GM12878 (cell line): Measurements from ENCODE around the gene GDI2. TPM values are rescaled to one million over a fixed set of nuclear protein-coding genes. Genes with fewer than 3 reads are reported as not detected.

Experiments
- ATAC-seq: fragments of 200-7000 bp; cut with Tn5 transposase; 3 replicates; pipeline ENCODE4 v1.9.1; 2020; ENCODE audit warnings: mild to moderate bottlenecking, moderate library complexity
- BruUV-seq: library from RNA; stranded (reverse); fragments of 400-500 nt; replicated peaks from 2 replicates; lab custom pipeline; 2021; lab: Mats Ljungman, UMichigan
- CTCF ChIA-PET: fragments of 300-600 bp; sonication (Branson Sonifier 250); formaldehyde crosslinking; extraction: SDS; loops from one replicate; lab custom pipeline; 2021; ENCODE audit warnings: inconsistent platforms; lab: Yijun Ruan, JAX
- POLR2A ChIA-PET: fragments of 350-600 bp; formaldehyde crosslinking; extraction: SDS; loops from one replicate; lab custom pipeline; 2021; ENCODE audit warnings: inconsistent platforms; lab: Charles Lee
- RAD21 ChIA-PET: fragments of 300-600 bp; sonication (Branson Sonifier 250); formaldehyde crosslinking; loops from one replicate; lab custom pipeline; 2023; ENCODE audit warnings: antibody characterized with exemption; ENCODE audit not compliant: unreplicated experiment; lab: Charles Lee
- SMC1A ChIA-PET: fragments of 300-600 bp; sonication (Branson Sonifier 250); formaldehyde crosslinking; loops from one replicate; lab custom pipeline; 2023; ENCODE audit not compliant: unreplicated experiment, uncharacterized antibody; lab: Charles Lee
- DNase-seq: peaks from one replicate; pipeline ENCODE4 v3.0.0-alpha.2; 2011; ENCODE audit warnings: low read depth, low spot score
- FAIRE-seq: peaks from 3 replicates; lab custom pipeline; 2011; peaks lifted over from hg19 to GRCh38; lab: Jason Lieb, UNC
- H2AFZ ChIP-seq: 2 replicates; pipeline ENCODE4 v1.6.0; 2011; ENCODE audit warnings: low read depth, low read length, control low read depth; ENCODE audit not compliant: control insufficient read depth
- H3K27ac ChIP-seq: 2 replicates; pipeline ENCODE4 v1.5.1; 2011; ENCODE audit warnings: control low read depth; ENCODE audit not compliant: control insufficient read depth, insufficient read depth
- H3K27me3 ChIP-seq, 2 experiments: replicated peaks in 1 of 2; 2 replicates each; pipeline versions ENCODE4 v1.6.0 to v1.6.1; 2011; ENCODE audit warnings: low read length in 1 of 2; ENCODE audit not compliant: control insufficient read depth in 2 of 2, insufficient read depth in 2 of 2
- H3K36me3 ChIP-seq, 2 experiments: 2 replicates each; pipeline ENCODE4 v1.5.1; 2011; ENCODE audit warnings: low read length in 1 of 2; ENCODE audit not compliant: control insufficient read depth in 2 of 2, insufficient read depth in 2 of 2
- H3K4me1 ChIP-seq: 2 replicates; pipeline ENCODE4 v1.6.1; 2011; ENCODE audit warnings: mild to moderate bottlenecking, low read length, moderate library complexity, mixed read lengths; ENCODE audit not compliant: control insufficient read depth, insufficient read depth
- H3K4me2 ChIP-seq: 2 replicates; pipeline ENCODE4 v1.6.0; 2011; ENCODE audit warnings: control low read depth; ENCODE audit not compliant: control insufficient read depth, insufficient read depth
- H3K4me3 ChIP-seq: fragments of 200-600 bp; sonication (generic); 2 replicates; pipeline ENCODE4 v1.5.1; 2016
- H3K79me2 ChIP-seq: 2 replicates; pipeline ENCODE4 v1.6.0; 2011; ENCODE audit warnings: low read length; ENCODE audit not compliant: control insufficient read depth, insufficient read depth
- H3K9ac ChIP-seq: 2 replicates; pipeline ENCODE4 v1.8.0; 2011; ENCODE audit warnings: low read length, control low read depth, mixed read lengths; ENCODE audit not compliant: control insufficient read depth, insufficient read depth
- H3K9me3 ChIP-seq: replicated peaks from 3 replicates; pipeline ENCODE4 v1.5.1; 2011; ENCODE audit warnings: mild to moderate bottlenecking, low read length; ENCODE audit not compliant: control insufficient read depth, insufficient read depth
- H4K20me1 ChIP-seq: 2 replicates; pipeline ENCODE4 v1.6.0; 2011; ENCODE audit not compliant: control insufficient read depth, insufficient read depth
- CHD1 ChIP-seq: IDR thresholded peaks from 2 replicates; pipeline ENCODE4 v1.6.1; 2012; ENCODE audit warnings: low read depth, low read length, improper control_type of control experiment
- ETV6 ChIP-seq, 2 experiments: fragments of 450-650 bp in 1 of 2; IDR thresholded peaks in 1 of 2; conservative IDR thresholded peaks in 1 of 2; 2 replicates each; pipeline ENCODE4 v1.6.1; 2014; ENCODE audit warnings: antibody characterized with exemption in 1 of 2, borderline replicate concordance in 1 of 2, low read depth in 1 of 2, mild to moderate bottlenecking in 1 of 2, moderate library complexity in 1 of 2
- IRF3 ChIP-seq: fragments of 450-650 bp; IDR thresholded peaks from 2 replicates; pipeline ENCODE4 v1.6.1; 2014; ENCODE audit warnings: mild to moderate bottlenecking
- MXI1 ChIP-seq: fragments of 150-350 bp; IDR thresholded peaks from 2 replicates; pipeline ENCODE4 v1.6.1; 2011; ENCODE audit warnings: low read depth, mild to moderate bottlenecking, inconsistent platforms, low read length, improper control_type of control experiment
- POLR2AphosphoS5 ChIP-seq: IDR thresholded peaks from 2 replicates; pipeline ENCODE4 v1.6.1; 2011; ENCODE audit warnings: mild to moderate bottlenecking, low read length, inconsistent platforms
- ZNF622 ChIP-seq: fragments of 450-650 bp; IDR thresholded peaks from 2 replicates; pipeline ENCODE4 v1.6.1; 2017; ENCODE audit warnings: mild to moderate bottlenecking, inconsistent platforms
- WGBS: methylation state at CpG from one replicate; pipeline ENCODE4 v1.1.6; 2016; ENCODE audit warnings: low lambda C conversion rate; ENCODE audit not compliant: insufficient replicate concordance, insufficient coverage; ENCODE audit errors: missing lambda C conversion rate; 5-methylcytosine and 5-hydroxymethylcytosine counted together
- in situ Hi-C: fragments of 300-500 bp; cut with MboI; formaldehyde crosslinking; loops from 9 replicates; pipeline ENCODE4 v1.14.3; 2018; ENCODE audit warnings: mixed read lengths
- intact Hi-C: fragments of 100-400 bp; cut with micrococcal nuclease; formaldehyde crosslinking; loops from one replicate; pipeline ENCODE4 v1.14.2; 2022; ENCODE audit not compliant: unreplicated experiment
- polyA plus RNA-seq, 11 experiments: library from polyadenylated mRNA; depleted of rRNA in 4 of 11; unstranded in 6 of 11; stranded (reverse) in 5 of 11; fragments of >200 nt; fragmentation: Nextera tagmentation in 4 of 11; fragmentation: Illumina TruSeq in 1 of 11; extraction: Ambion mirVana in 4 of 11; extraction: Trizol in 1 of 11; gene quantifications; 1 replicate in 1 of 11; 2 replicates in 10 of 11; pipeline versions ENCODE4 v1.2.1 to v1.2.3, GENCODE V29; 2011 to 2016; ENCODE audit warnings: inconsistent platforms in 2 of 11, missing spikeins in 2 of 11, low read depth in 1 of 11
- total RNA-seq, 4 experiments: library from RNA; depleted of rRNA in 3 of 4; stranded (reverse); fragments of >200 nt in 3 of 4; fragmentation: Illumina TruSeq in 1 of 4; extraction: Trizol in 1 of 4; gene quantifications; 2 replicates each; pipeline versions ENCODE4 v1.2.1 to v1.2.3, GENCODE V29; 2013 to 2021

Gene GDI2
- total and polyA plus RNA-seq, 10 of the 15 experiments (the other 5 are each of a cell fraction or from before 2014, with no cell fraction given) = 261 to 395 (median 276) TPM

GRCh38 chr10:5810225-5810624 lies 3.0 kb downstream of the GDI2 start:
- TF ChIP-seq MXI1 (peak; percentile 58; the same call in 1 of the 2 replicates), POLR2AphosphoS5 (no peak), IRF3 (no peak), CHD1 (0 out of 2 replicates have a peak, but pooled peaks have one; percentile 20), ETV6 (conservative IDR thresholded peaks at IDR 0.05 in 1 of 2, IDR thresholded peaks at IDR 0.05 in 1 of 2; ENCODE audit: borderline replicate concordance in 1 of 2, low read depth in 1 of 2) (no peak), ZNF622 (no peak)
- RAD21 ChIA-PET = interaction anchor here (0.9 to 12.5 kb wide), 16 partner anchors 10 to 167 kb away, joined by 3 to 183 read pairs (median 5); partner anchors contain the start of genes ANKRD16, FBH1 and IL15RA
- BruUV-seq = no TSS peak
- no peak for ATAC-seq
- intact Hi-C loops = loop anchor here (5.0 kb wide), 1 partner anchor 82 kb away; the partner anchor contains the start of gene FBH1
- Histone ChIP-seq H3K27ac (peak overlapping the region; percentile 20; the same call in 1 of the 2 replicates), H3K4me2 (peak overlapping the region; percentile 92), H3K4me1 (peaks cover 16% of the 10 kb centered on the region), H2AFZ (no peak overlapping the region), H3K9me3 (no peaks in the 10 kb centered on the region; the same call in 2 of the 3 replicates), H3K27me3 (no peaks in the 10 kb centered on the region), H3K79me2 (peaks cover 97% of the 10 kb centered on the region), H3K4me3 (peak overlapping the region; percentile 91), H3K9ac (peak overlapping the region; percentile 49), H4K20me1 (peaks cover 14% of the 10 kb centered on the region), H3K36me3 (peaks cover 0 to 13% of the 10 kb centered on the region in 2 experiments; a peak in 2 of 4 replicates)
- SMC1A ChIA-PET = interaction anchor here (0.6 to 4.0 kb wide), 28 partner anchors 9 to 160 kb away, joined by 3 to 54 read pairs (median 4); no protein-coding TSS in a partner anchor
- FAIRE-seq = no peak
- in situ Hi-C loops = no loop called here
- CTCF ChIA-PET = interaction anchor here (0.7 to 2.7 kb wide), 11 partner anchors 34 to 166 kb away, joined by 3 to 14 read pairs (median 4); no protein-coding TSS in a partner anchor
- WGBS = 24% methylated on average over 2 of the region's 2 CpGs
- DNase-seq = no peak
- POLR2A ChIA-PET = interaction anchor here (0.8 to 4.8 kb wide), 14 partner anchors 10 to 239 kb away, joined by 3 to 32 read pairs (median 5); partner anchors contain the start of genes ANKRD16 and FBH1
